ENCODE measurements around the gene AKAP8L.
A peak's percentile ranks its signal among the peaks of the same experiment; 100 is the strongest.
"Not testable (repeated sequence)": the region's sequence is repeated elsewhere in the genome, so short reads cannot be mapped to it uniquely, and the experiment has no call there.

AKAP8L gene

GRCh38 chr19:15417699-15418098 lies 1.1 kb downstream of the AKAP8L start:
- DNase-seq (ENCODE audit: low read depth): no peak

- DNase-seq (ENCODE audit: low read depth): no peak
These were observed 6.0 kb downstream of the AKAP8L start for GRCh38 chr19:15412832-15413231.

- peak; percentile 44 for DNase-seq (ENCODE audit: low read depth)
These were observed 7.4 kb downstream of the AKAP8L start for GRCh38 chr19:15411351-15411750.

- no peak for DNase-seq (ENCODE audit: low read depth)
These were observed 14.0 kb downstream of the AKAP8L start for GRCh38 chr19:15404780-15405211.

GRCh38 chr19:15404097-15404779 lies 14.6 kb downstream of the AKAP8L start:
- no peak for DNase-seq (ENCODE audit: low read depth)

- DNase-seq (ENCODE audit: low read depth): no peak
These were observed 15.6 kb downstream of the AKAP8L start for GRCh38 chr19:15403151-15403531.

GRCh38 chr19:15402411-15403150 lies 16.2 kb downstream of the AKAP8L start:
- no peak for DNase-seq (ENCODE audit: low read depth)

- no peak for DNase-seq (ENCODE audit: low read depth)
These were observed 17.4 kb downstream of the AKAP8L start for GRCh38 chr19:15401397-15401710.

- no peak for DNase-seq (ENCODE audit: low read depth)
These were observed 18.0 kb downstream of the AKAP8L start for GRCh38 chr19:15400521-15401396.

GRCh38 chr19:15399635-15400034 lies 19.2 kb downstream of the AKAP8L start:
- no peak for DNase-seq (ENCODE audit: low read depth)

GRCh38 chr19:15399234-15399515 lies 19.6 kb downstream of the AKAP8L start:
- no peak for DNase-seq (ENCODE audit: low read depth)

GRCh38 chr19:15398501-15399233 lies 20.1 kb downstream of the AKAP8L start:
- no peak for DNase-seq (ENCODE audit: low read depth)

- DNase-seq (ENCODE audit: low read depth): no peak
These were observed 21.0 kb downstream of the AKAP8L start for GRCh38 chr19:15397782-15398181.

- DNase-seq (ENCODE audit: low read depth): no peak
These were observed 21.6 kb downstream of the AKAP8L start for GRCh38 chr19:15397236-15397635.

GRCh38 chr19:15396436-15396835 lies 22.4 kb downstream of the AKAP8L start:
- DNase-seq (ENCODE audit: low read depth): no peak

- not testable (repeated sequence) for DNase-seq (ENCODE audit: low read depth)
These were observed 23.5 kb downstream of the AKAP8L start for GRCh38 chr19:15395251-15395650.

- no peak for DNase-seq (ENCODE audit: low read depth)
These were observed 24.4 kb downstream of the AKAP8L start for GRCh38 chr19:15394426-15394825.

- peak; percentile 87 for DNase-seq (ENCODE audit: low read depth)
These were observed 24.8 kb downstream of the AKAP8L start for GRCh38 chr19:15393963-15394362.

GRCh38 chr19:15390814-15391213 lies 28.0 kb downstream of the AKAP8L start:
- no peak for DNase-seq (ENCODE audit: low read depth)

GRCh38 chr19:15381864-15382263 lies 36.9 kb downstream of the AKAP8L start:
- no peak for DNase-seq (ENCODE audit: low read depth)

GRCh38 chr19:15381429-15381828 lies 37.4 kb downstream of the AKAP8L start:
- DNase-seq (ENCODE audit: low read depth): no peak

GRCh38 chr19:15379999-15380647 lies 38.7 kb downstream of the AKAP8L start:
- DNase-seq (ENCODE audit: low read depth): peak; percentile 57
